GM18505 (cell line): ENCODE measurements around the gene ZNF593OS.
A peak's percentile ranks its signal among the peaks of the same experiment; 100 is the strongest.

Source experiments
- ATAC-seq: cut with Tn5 transposase; IDR thresholded peaks from one replicate; pipeline ENCODE4 v1.9.1; 2021; ENCODE audit not compliant: unreplicated experiment
- POLR2A ChIP-seq: IDR thresholded peaks from 4 replicates; pipeline ENCODE4 v1.6.1; 2011; ENCODE audit warnings: borderline replicate concordance; ENCODE audit not compliant: insufficient read depth, insufficient read length; ENCODE audit errors: extremely low read depth

Gene ZNF593OS

GRCh38 chr1:26190373-26190987, 18.8 kb upstream of the ZNF593OS start, which contains the start of gene CATSPER4:
Gene CATSPER4 (plus strand): TSS chr1:26190602. CDS start chr1:26190628, 26 bp downstream.
- no peak for ATAC-seq
- no peak for TF ChIP-seq POLR2A

- TF ChIP-seq POLR2A: no peak
- ATAC-seq: no peak
Measured at GRCh38 chr1:26189751-26190275, 18.2 kb upstream of the ZNF593OS start.

GRCh38 chr1:26189331-26189730, 17.7 kb upstream of the ZNF593OS start:
- no peak for ATAC-seq
- TF ChIP-seq POLR2A: no peak

- no peak for ATAC-seq
- TF ChIP-seq POLR2A: no peak
Measured at GRCh38 chr1:26188477-26188876, 16.8 kb upstream of the ZNF593OS start.

DNA sequence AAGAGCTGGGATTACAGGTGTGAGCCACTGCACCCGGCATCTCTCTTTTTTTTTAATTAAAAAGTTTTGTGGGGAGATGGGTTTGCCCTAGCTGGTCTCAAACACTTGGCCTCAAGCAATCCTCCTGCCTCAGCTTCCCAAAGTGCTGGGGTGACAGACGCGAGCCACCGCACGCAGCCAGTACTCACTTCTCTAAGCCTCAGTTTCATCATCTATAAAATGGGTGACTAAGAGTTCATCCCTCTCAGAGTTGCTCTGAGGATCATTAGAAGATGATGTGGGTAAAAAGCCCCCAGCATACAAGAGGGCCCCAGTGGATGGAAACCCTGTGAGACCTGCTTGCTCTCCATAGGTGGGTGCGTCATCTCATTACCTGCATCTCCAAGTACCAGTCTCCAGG, 16.2 kb upstream of the ZNF593OS start:
- TF ChIP-seq POLR2A: no peak
- no peak for ATAC-seq

DNA sequence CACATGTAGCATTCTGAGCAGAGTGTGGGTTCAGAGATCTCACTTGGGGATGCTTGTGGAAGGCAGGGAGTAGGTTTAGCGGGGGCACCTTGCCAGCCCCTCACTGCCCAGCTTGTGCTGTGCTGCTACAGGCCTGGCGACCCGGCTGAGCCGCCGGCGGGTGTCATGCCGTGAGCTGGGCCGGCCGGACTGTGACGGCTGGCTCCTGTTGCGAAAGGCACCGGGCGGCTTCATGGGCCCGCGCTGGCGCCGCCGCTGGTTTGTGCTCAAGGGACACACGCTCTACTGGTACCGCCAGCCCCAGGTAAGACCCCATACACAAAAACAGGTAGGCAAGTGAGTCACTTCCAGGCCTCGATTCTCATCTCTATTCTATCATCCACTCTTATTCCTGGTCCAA, 13.3 kb upstream of the ZNF593OS start:
- TF ChIP-seq POLR2A: no peak
- no peak for ATAC-seq

DNA sequence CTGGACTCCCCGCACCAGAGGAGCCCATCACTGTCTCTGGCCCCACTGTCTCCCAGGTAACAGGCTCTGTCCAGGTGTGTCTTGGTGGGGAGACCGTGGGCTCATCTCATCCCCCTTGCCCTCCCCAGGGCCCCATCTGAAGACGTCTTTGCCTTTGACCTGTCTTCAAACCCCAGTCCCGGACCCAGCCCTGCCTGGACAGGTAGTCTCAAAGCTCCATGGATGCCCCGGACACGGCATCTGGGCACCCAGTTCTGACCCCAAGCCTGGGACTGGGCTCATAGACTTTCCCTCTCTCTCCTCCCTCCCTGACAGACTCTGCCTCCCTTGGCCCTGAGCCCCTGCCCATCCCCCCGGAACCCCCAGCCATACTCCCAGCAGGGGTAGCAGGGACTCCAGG, 12.5 kb upstream of the ZNF593OS start:
- no peak for ATAC-seq
- TF ChIP-seq POLR2A: no peak

- no peak for TF ChIP-seq POLR2A
- no peak for ATAC-seq
Measured at GRCh38 chr1:26182383-26182696, 10.7 kb upstream of the ZNF593OS start.

DNA sequence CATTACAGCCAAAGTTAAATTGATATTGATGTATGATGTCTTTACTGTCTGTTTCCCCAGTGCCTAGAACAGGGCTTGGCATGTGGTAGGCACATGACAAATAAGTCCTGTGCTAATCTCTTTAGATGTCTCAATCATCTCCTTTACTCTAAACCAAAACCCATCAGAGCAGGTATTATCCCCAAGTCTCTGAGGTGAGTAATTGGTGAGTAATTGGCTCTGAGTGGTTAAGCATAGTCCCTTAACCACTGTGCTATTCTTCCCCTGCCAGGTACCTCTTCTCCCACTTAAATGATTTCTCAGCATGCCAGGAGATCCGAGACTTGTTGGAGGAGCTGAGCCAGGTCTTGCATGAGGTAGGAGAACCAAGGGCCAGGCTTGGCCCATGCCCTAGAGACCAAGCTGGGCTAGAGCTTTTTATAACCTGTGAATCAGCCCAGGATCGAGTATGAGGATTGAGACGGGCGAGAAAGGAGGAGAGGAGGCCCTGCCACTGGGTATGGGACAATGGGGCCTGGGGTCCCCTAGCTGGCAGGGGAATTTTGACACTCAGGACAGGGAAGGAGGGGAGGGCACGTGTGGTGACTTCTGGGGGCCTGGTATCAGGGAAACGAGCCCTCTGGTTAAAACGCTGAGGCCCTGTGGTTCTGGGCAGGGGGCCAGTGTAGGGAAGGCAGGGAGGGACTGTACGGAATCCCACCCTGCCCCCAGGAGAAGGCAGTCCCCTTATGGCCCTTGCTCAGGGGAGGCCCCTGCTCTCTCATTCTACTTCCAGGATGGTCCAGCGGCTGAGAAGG, 10.2 kb upstream of the ZNF593OS start:
- no peak for ATAC-seq
- TF ChIP-seq POLR2A: no peak

- TF ChIP-seq POLR2A: no peak
- ATAC-seq: no peak
Measured at GRCh38 chr1:26180010-26180506, 8.4 kb upstream of the ZNF593OS start.

GRCh38 chr1:26177182-26177684, 5.6 kb upstream of the ZNF593OS start, which contains the start of gene CNKSR1:
Gene CNKSR1 (plus strand): TSS chr1:26177491. CDS start chr1:26177548, 57 bp downstream.
- ATAC-seq: no peak

GRCh38 chr1:26175346-26175745, 3.7 kb upstream of the ZNF593OS start:
- TF ChIP-seq POLR2A: no peak

More at GRCh38 chr1:26177182-26177684, 5.6 kb upstream of the ZNF593OS start, which contains the start of gene CNKSR1:
- TF ChIP-seq POLR2A: no peak

GRCh38 chr1:26170472-26170821, 1.2 kb downstream of the ZNF593OS start:
- TF ChIP-seq POLR2A: no peak
- no peak for ATAC-seq

More at GRCh38 chr1:26175346-26175745, 3.7 kb upstream of the ZNF593OS start:
- no peak for ATAC-seq

DNA sequence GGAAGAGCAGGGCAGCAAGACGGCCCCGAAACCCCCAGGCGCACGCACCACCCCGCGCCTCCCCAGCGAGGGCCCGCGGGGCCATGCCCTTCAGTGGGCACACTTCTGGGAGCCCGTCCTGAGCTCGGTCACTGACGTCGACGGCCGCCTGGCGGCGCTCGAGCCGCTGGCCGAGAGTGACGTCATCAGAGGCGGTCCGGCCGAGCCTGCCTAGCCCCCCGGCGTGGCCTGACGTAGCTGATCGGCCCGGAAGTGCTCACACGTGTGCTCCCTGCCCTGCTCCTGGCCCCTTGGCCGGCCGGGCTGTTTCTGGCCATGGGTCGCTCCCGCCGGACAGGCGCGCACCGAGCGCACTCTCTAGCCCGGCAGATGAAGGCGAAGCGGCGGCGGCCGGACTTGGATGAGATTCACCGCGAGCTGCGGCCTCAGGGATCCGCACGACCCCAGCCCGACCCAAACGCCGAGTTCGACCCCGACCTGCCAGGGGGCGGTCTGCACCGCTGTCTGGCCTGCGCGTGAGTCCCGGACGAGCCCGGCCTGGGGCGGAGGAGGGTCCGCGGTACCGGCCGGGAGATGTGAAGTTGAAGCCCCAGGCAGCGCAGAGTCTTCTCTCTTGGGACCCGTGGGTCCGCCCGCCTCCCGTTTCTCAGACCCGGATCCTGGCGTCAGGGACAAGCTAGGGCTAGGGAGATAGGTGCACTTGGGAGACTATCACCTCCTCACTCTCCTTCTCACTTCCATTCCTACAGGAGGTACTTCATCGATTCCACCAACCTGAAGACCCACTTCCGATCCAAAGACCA, 1.8 kb downstream of the ZNF593OS start, which contains the start of gene ZNF593:
TSS of gene ZNF593 (plus strand) at position 240 of the 803 bp plus-strand sequence. CDS start at position 316, 76 bp downstream.
- ATAC-seq: peak; percentile 93
- peak; percentile 82 for TF ChIP-seq POLR2A

GRCh38 chr1:26169198-26169554, 2.5 kb downstream of the ZNF593OS start:
- no peak for TF ChIP-seq POLR2A
- ATAC-seq: no peak
